DND-41 (cell line): Measurements from ENCODE around the gene EXOC4.

Experiments used
- ATAC-seq: fragments of 200-7000 bp; cut with Tn5 transposase; 3 replicates; pipeline ENCODE4 v1.9.1; 2021; ENCODE audit warnings: low read depth; ENCODE audit not compliant: insufficient read depth
- DNase-seq: peaks from one replicate; pipeline ENCODE4 v3.0.0-alpha.2; 2020
- H2AFZ ChIP-seq: 2 replicates; pipeline ENCODE4 v1.6.0; 2012; ENCODE audit warnings: low read depth, low read length
- H3K27ac ChIP-seq: 2 replicates; pipeline ENCODE4 v1.5.1; 2012; ENCODE audit warnings: low read length, inconsistent platforms
- H3K27me3 ChIP-seq: fragments of 200-600 bp; sonication (generic); 2 replicates; pipeline ENCODE4 v1.6.0; 2012; ENCODE audit warnings: low read length, mild to moderate bottlenecking, inconsistent platforms; ENCODE audit not compliant: insufficient read depth, poor library complexity
- H3K36me3 ChIP-seq: 2 replicates; pipeline ENCODE4 v1.5.1; 2012; ENCODE audit warnings: low read length, inconsistent platforms; ENCODE audit not compliant: insufficient read depth
- H3K4me1 ChIP-seq: 2 replicates; pipeline ENCODE4 v1.5.1; 2012; ENCODE audit warnings: mild to moderate bottlenecking, low read length; ENCODE audit not compliant: insufficient read depth
- H3K4me2 ChIP-seq: 2 replicates; pipeline ENCODE4 v1.6.0; 2012; ENCODE audit warnings: mild to moderate bottlenecking, moderate library complexity, low read length, inconsistent platforms; ENCODE audit not compliant: insufficient read depth
- H3K4me3 ChIP-seq, 2 experiments: fragments of 200-600 bp in 1 of 2; shearing (Covaris generic) in 1 of 2; 2 replicates each; pipeline ENCODE4 v1.5.1; 2012 to 2016; ENCODE audit warnings: inconsistent platforms in 2 of 2, low read length in 2 of 2, mild to moderate bottlenecking in 2 of 2, low read depth in 1 of 2, moderate library complexity in 1 of 2
- H3K79me2 ChIP-seq: 2 replicates; pipeline ENCODE4 v1.6.0; 2012; ENCODE audit warnings: low read length, inconsistent platforms; ENCODE audit not compliant: insufficient read depth
- H3K9ac ChIP-seq: 2 replicates; pipeline ENCODE4 v1.6.0; 2012; ENCODE audit warnings: low read depth, mild to moderate bottlenecking, inconsistent platforms, low read length, moderate library complexity
- H3K9me3 ChIP-seq: 2 replicates; pipeline ENCODE4 v1.5.1; 2012; ENCODE audit warnings: low read length, moderate library complexity, mild to moderate bottlenecking, inconsistent platforms; ENCODE audit not compliant: insufficient read depth, severe bottlenecking
- H4K20me1 ChIP-seq: 2 replicates; pipeline ENCODE4 v1.6.0; 2012; ENCODE audit warnings: low read length; ENCODE audit not compliant: insufficient read depth
- EZH2 ChIP-seq: IDR thresholded peaks from 3 replicates; pipeline ENCODE4 v1.6.1; 2012; ENCODE audit warnings: borderline replicate concordance, low read depth, mild to moderate bottlenecking, moderate library complexity, low read length, inconsistent platforms; ENCODE audit not compliant: severe bottlenecking
- TF ChIP-seq, protein P1 (sequence below): IDR thresholded peaks from 2 replicates; pipeline ENCODE4 v1.5.1; 2012; ENCODE audit warnings: borderline replicate concordance, low read length, moderate library complexity, mild to moderate bottlenecking; ENCODE audit not compliant: poor library complexity, severe bottlenecking; ENCODE audit errors: extremely low read depth

The EXOC4 gene

DNA sequence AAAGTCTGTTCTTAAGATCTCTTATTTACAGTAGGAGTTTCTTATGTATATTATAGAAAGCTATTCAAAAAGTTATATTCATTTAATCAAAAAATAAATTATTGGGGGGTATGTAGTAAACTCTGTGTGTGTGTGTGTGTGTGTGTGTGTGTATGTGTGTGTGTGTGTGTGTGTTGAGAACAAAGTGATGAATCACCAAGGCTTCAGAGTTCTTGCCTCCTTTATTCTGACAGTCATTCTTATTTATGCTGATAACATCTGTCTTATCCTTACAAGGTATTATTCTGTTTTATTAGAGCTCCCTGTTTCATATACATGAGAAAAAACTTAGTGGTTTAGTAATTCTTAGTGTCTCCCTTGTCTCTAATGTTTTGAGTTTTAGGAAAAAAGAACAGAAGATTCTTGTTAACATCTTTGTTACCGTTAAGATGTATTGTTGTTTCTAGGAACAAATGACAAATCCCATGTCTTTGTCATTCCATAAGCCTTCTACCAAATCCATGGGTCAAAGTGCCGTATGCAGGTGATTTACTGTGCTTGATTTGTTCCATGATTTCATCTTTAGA lies 424.0 kb downstream of the EXOC4 start:
- H3K9ac ChIP-seq = no peak overlapping the region
- no peak overlapping the region for H3K27ac ChIP-seq
- TF ChIP-seq EZH2 = no peak
- TF ChIP-seq, protein P1, sequence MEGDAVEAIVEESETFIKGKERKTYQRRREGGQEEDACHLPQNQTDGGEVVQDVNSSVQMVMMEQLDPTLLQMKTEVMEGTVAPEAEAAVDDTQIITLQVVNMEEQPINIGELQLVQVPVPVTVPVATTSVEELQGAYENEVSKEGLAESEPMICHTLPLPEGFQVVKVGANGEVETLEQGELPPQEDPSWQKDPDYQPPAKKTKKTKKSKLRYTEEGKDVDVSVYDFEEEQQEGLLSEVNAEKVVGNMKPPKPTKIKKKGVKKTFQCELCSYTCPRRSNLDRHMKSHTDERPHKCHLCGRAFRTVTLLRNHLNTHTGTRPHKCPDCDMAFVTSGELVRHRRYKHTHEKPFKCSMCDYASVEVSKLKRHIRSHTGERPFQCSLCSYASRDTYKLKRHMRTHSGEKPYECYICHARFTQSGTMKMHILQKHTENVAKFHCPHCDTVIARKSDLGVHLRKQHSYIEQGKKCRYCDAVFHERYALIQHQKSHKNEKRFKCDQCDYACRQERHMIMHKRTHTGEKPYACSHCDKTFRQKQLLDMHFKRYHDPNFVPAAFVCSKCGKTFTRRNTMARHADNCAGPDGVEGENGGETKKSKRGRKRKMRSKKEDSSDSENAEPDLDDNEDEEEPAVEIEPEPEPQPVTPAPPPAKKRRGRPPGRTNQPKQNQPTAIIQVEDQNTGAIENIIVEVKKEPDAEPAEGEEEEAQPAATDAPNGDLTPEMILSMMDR = no peak
- H3K9me3 ChIP-seq = no peaks in the 10 kb centered on the region
- no peaks in the 10 kb centered on the region for H3K4me1 ChIP-seq
- DNase-seq (no peak), ATAC-seq (no peak)
- H3K4me2 ChIP-seq = no peak overlapping the region
- H4K20me1 ChIP-seq = no peaks in the 10 kb centered on the region
- H3K79me2 ChIP-seq = no peaks in the 10 kb centered on the region
- H2AFZ ChIP-seq = no peak overlapping the region
- no peaks in the 10 kb centered on the region for H3K36me3 ChIP-seq
- H3K27me3 ChIP-seq = no peaks in the 10 kb centered on the region
- H3K4me3 ChIP-seq = no peak overlapping the region

DNA sequence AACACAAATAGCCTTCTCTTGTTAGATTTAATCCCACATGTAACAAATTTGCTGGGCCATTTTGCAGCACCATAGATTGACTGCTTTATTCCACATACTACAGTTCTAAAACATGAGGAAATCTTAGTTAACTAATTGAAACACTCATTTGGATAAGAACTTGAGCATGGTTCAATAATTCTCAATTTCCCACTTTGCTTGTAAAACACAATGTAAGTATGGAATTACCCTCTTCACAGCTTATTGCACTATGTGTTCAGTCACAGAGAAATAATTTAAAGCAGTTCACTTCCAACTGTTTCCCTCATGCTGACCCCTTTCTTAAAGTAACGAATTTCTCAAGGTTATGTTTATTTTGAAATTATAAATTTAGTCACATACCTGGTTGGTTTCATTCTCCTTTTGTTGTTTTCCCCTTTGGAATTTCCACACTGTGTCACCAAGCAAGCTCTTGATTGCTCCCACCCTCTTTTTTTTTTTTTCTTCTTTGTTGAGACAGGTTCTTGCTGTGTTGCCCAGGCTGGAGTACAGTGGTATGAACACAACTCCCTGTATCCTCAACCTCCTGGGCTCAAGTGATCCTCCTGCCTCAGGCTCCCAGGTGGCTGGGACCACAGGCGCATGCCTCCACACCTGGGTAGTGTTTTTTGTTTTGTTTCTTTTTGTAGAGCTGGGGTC lies 425.4 kb downstream of the EXOC4 start:
- no peak for ATAC-seq
- no peak for DNase-seq
- H4K20me1 ChIP-seq = no peaks in the 10 kb centered on the region
- H3K27ac ChIP-seq = no peak overlapping the region
- H3K4me3 ChIP-seq = no peak overlapping the region
- no peaks in the 10 kb centered on the region for H3K79me2 ChIP-seq
- H3K4me1 ChIP-seq = no peaks in the 10 kb centered on the region
- no peaks in the 10 kb centered on the region for H3K9me3 ChIP-seq
- no peak overlapping the region for H3K9ac ChIP-seq
- no peak overlapping the region for H2AFZ ChIP-seq
- no peak for TF ChIP-seq EZH2
- TF ChIP-seq, protein P1 = no peak
- no peak overlapping the region for H3K4me2 ChIP-seq
- H3K27me3 ChIP-seq = no peaks in the 10 kb centered on the region
- H3K36me3 ChIP-seq = no peaks in the 10 kb centered on the region

DNA sequence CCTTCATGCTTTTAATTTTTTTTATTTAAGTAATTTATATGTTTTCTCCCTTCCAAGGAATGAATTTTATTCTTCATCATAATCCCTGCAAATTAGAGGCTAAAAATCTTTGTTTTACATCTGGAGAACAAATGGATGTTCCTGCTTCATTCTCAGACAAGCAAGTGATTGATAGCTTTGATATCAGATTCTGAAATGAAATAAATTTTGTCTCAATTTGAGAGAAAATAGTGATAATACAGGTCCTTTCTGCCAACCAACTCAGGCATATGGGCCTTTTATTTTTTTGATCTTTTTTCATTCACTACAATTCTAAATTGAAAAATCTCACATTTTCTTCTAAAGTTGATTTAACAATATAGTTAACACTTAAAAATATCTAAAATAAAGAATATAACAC lies 427.1 kb downstream of the EXOC4 start:
- no peak for ATAC-seq
- no peak for TF ChIP-seq EZH2
- TF ChIP-seq, protein P1 = no peak
- no peak overlapping the region for H3K27ac ChIP-seq

DNA sequence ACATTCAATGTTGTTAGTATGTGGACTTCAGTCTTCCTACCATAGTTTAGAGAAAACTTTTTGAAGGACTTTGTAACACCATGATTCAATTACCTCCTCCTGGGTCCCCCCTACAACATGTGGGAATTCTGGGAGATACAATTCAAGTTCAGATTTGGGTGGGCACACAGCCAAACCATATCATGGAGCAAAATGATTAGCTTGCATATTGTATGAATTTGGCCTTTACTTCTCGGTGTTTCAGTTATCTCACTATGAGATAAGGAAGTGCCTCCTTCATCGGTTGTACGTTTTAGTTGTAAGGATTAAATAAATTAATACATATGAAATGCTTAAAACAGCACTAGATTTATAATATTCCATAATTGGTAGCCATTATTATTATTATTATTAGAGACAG lies 428.7 kb downstream of the EXOC4 start:
- no peaks in the 10 kb centered on the region for H4K20me1 ChIP-seq
- no peaks in the 10 kb centered on the region for H3K36me3 ChIP-seq
- TF ChIP-seq, protein P1 = no peak
- no peak for TF ChIP-seq EZH2
- H3K79me2 ChIP-seq = no peaks in the 10 kb centered on the region
- H3K4me2 ChIP-seq = no peak overlapping the region
- no peaks in the 10 kb centered on the region for H3K27me3 ChIP-seq
- H3K9me3 ChIP-seq = no peaks in the 10 kb centered on the region
- no peak overlapping the region for H3K9ac ChIP-seq
- DNase-seq = no peak
- H3K4me1 ChIP-seq = no peaks in the 10 kb centered on the region
- ATAC-seq = no peak
- no peak overlapping the region for H3K4me3 ChIP-seq
- no peak overlapping the region for H3K27ac ChIP-seq
- no peak overlapping the region for H2AFZ ChIP-seq

More for the DNA sequence above, 427.1 kb downstream of the EXOC4 start:
- no peaks in the 10 kb centered on the region for H3K9me3 ChIP-seq
- H3K4me3 ChIP-seq = no peak overlapping the region
- no peak overlapping the region for H3K9ac ChIP-seq
- DNase-seq = no peak
- no peaks in the 10 kb centered on the region for H3K27me3 ChIP-seq
- H3K4me1 ChIP-seq = no peaks in the 10 kb centered on the region
- H2AFZ ChIP-seq = no peak overlapping the region
- H3K79me2 ChIP-seq = no peaks in the 10 kb centered on the region
- H4K20me1 ChIP-seq = no peaks in the 10 kb centered on the region
- no peak overlapping the region for H3K4me2 ChIP-seq
- no peaks in the 10 kb centered on the region for H3K36me3 ChIP-seq
